Sigmoid colon (tissue), 4 donors: ENCODE results near the gene MTUS2.

Source experiments
- CTCF ChIP-seq, 4 experiments: fragments of 450-650 bp in 3 of 4; fragments of 200-600 bp in 1 of 4; IDR thresholded peaks; one replicate each; pipeline ENCODE4 v1.5.1; 2016 to 2019; ENCODE audit warnings: antibody characterized with exemption in 4 of 4, mild to moderate bottlenecking in 3 of 4, moderate library complexity in 2 of 4
- EP300 ChIP-seq, 4 donors: sonication (generic); formaldehyde crosslinking; IDR thresholded peaks; one replicate each; pipeline ENCODE4 v1.6.1; 2017; ENCODE audit warnings: antibody characterized with exemption in 4 of 4
- POLR2A ChIP-seq, 2 donors: fragments of 450-650 bp; IDR thresholded peaks; one replicate each; pipeline ENCODE4 v1.6.1; 2016; ENCODE audit warnings: antibody characterized with exemption in 2 of 2, mild to moderate bottlenecking in 2 of 2, moderate library complexity in 2 of 2

- TF ChIP-seq CTCF (IDR thresholded peaks at IDR 0.05) (no peak), EP300 (IDR thresholded peaks at IDR 0.05) (no peak), POLR2A (IDR thresholded peaks at IDR 0.05) (no peak)
Measured at GRCh38 chr13:29457299-29457698, 637.2 kb downstream of the MTUS2 start.
